GM12878 (cell line): Measurements from ENCODE around the gene CLIC5. TPM values are rescaled to one million over a fixed set of nuclear protein-coding genes. Genes with fewer than 3 reads are reported as not detected.

Experiments
- ATAC-seq: fragments of 200-7000 bp; cut with Tn5 transposase; 3 replicates; pipeline ENCODE4 v1.9.1; 2020; ENCODE audit warnings: mild to moderate bottlenecking, moderate library complexity
- BruUV-seq: library from RNA; stranded (reverse); fragments of 400-500 nt; replicated peaks from 2 replicates; lab custom pipeline; 2021; lab: Mats Ljungman, UMichigan
- CTCF ChIA-PET: fragments of 300-600 bp; sonication (Branson Sonifier 250); formaldehyde crosslinking; extraction: SDS; loops from one replicate; lab custom pipeline; 2021; ENCODE audit warnings: inconsistent platforms; lab: Yijun Ruan, JAX
- POLR2A ChIA-PET: fragments of 350-600 bp; formaldehyde crosslinking; extraction: SDS; loops from one replicate; lab custom pipeline; 2021; ENCODE audit warnings: inconsistent platforms; lab: Charles Lee
- RAD21 ChIA-PET: fragments of 300-600 bp; sonication (Branson Sonifier 250); formaldehyde crosslinking; loops from one replicate; lab custom pipeline; 2023; ENCODE audit warnings: antibody characterized with exemption; ENCODE audit not compliant: unreplicated experiment; lab: Charles Lee
- SMC1A ChIA-PET: fragments of 300-600 bp; sonication (Branson Sonifier 250); formaldehyde crosslinking; loops from one replicate; lab custom pipeline; 2023; ENCODE audit not compliant: unreplicated experiment, uncharacterized antibody; lab: Charles Lee
- DNase-seq: peaks from one replicate; pipeline ENCODE4 v3.0.0-alpha.2; 2011; ENCODE audit warnings: low read depth, low spot score
- FAIRE-seq: peaks from 3 replicates; lab custom pipeline; 2011; peaks lifted over from hg19 to GRCh38; lab: Jason Lieb, UNC
- H2AFZ ChIP-seq: 2 replicates; pipeline ENCODE4 v1.6.0; 2011; ENCODE audit warnings: low read depth, low read length, control low read depth; ENCODE audit not compliant: control insufficient read depth
- H3K27ac ChIP-seq: 2 replicates; pipeline ENCODE4 v1.5.1; 2011; ENCODE audit warnings: control low read depth; ENCODE audit not compliant: control insufficient read depth, insufficient read depth
- H3K27me3 ChIP-seq, 2 experiments: replicated peaks in 1 of 2; 2 replicates each; pipeline versions ENCODE4 v1.6.0 to v1.6.1; 2011; ENCODE audit warnings: low read length in 1 of 2; ENCODE audit not compliant: control insufficient read depth in 2 of 2, insufficient read depth in 2 of 2
- H3K36me3 ChIP-seq, 2 experiments: 2 replicates each; pipeline ENCODE4 v1.5.1; 2011; ENCODE audit warnings: low read length in 1 of 2; ENCODE audit not compliant: control insufficient read depth in 2 of 2, insufficient read depth in 2 of 2
- H3K4me1 ChIP-seq: 2 replicates; pipeline ENCODE4 v1.6.1; 2011; ENCODE audit warnings: mild to moderate bottlenecking, low read length, moderate library complexity, mixed read lengths; ENCODE audit not compliant: control insufficient read depth, insufficient read depth
- H3K4me2 ChIP-seq: 2 replicates; pipeline ENCODE4 v1.6.0; 2011; ENCODE audit warnings: control low read depth; ENCODE audit not compliant: control insufficient read depth, insufficient read depth
- H3K4me3 ChIP-seq: fragments of 200-600 bp; sonication (generic); 2 replicates; pipeline ENCODE4 v1.5.1; 2016
- H3K79me2 ChIP-seq: 2 replicates; pipeline ENCODE4 v1.6.0; 2011; ENCODE audit warnings: low read length; ENCODE audit not compliant: control insufficient read depth, insufficient read depth
- H3K9ac ChIP-seq: 2 replicates; pipeline ENCODE4 v1.8.0; 2011; ENCODE audit warnings: low read length, control low read depth, mixed read lengths; ENCODE audit not compliant: control insufficient read depth, insufficient read depth
- H3K9me3 ChIP-seq: replicated peaks from 3 replicates; pipeline ENCODE4 v1.5.1; 2011; ENCODE audit warnings: mild to moderate bottlenecking, low read length; ENCODE audit not compliant: control insufficient read depth, insufficient read depth
- H4K20me1 ChIP-seq: 2 replicates; pipeline ENCODE4 v1.6.0; 2011; ENCODE audit not compliant: control insufficient read depth, insufficient read depth
- DPF2 ChIP-seq: fragments of 450-650 bp; IDR thresholded peaks from 2 replicates; pipeline ENCODE4 v1.6.1; 2017; ENCODE audit warnings: mild to moderate bottlenecking
- SIX5 ChIP-seq: IDR thresholded peaks from 2 replicates; pipeline ENCODE4 v1.6.1; 2011; ENCODE audit warnings: mild to moderate bottlenecking, low read depth, low read length, moderate library complexity; ENCODE audit not compliant: severe bottlenecking
- WGBS: methylation state at CpG from one replicate; pipeline ENCODE4 v1.1.6; 2016; ENCODE audit warnings: low lambda C conversion rate; ENCODE audit not compliant: insufficient replicate concordance, insufficient coverage; ENCODE audit errors: missing lambda C conversion rate; 5-methylcytosine and 5-hydroxymethylcytosine counted together
- in situ Hi-C: fragments of 300-500 bp; cut with MboI; formaldehyde crosslinking; loops from 9 replicates; pipeline ENCODE4 v1.14.3; 2018; ENCODE audit warnings: mixed read lengths
- intact Hi-C: fragments of 100-400 bp; cut with micrococcal nuclease; formaldehyde crosslinking; loops from one replicate; pipeline ENCODE4 v1.14.2; 2022; ENCODE audit not compliant: unreplicated experiment
- polyA plus RNA-seq, 11 experiments: library from polyadenylated mRNA; depleted of rRNA in 4 of 11; unstranded in 6 of 11; stranded (reverse) in 5 of 11; fragments of >200 nt; fragmentation: Nextera tagmentation in 4 of 11; fragmentation: Illumina TruSeq in 1 of 11; extraction: Ambion mirVana in 4 of 11; extraction: Trizol in 1 of 11; gene quantifications; 1 replicate in 1 of 11; 2 replicates in 10 of 11; pipeline versions ENCODE4 v1.2.1 to v1.2.3, GENCODE V29; 2011 to 2016; ENCODE audit warnings: inconsistent platforms in 2 of 11, missing spikeins in 2 of 11, low read depth in 1 of 11
- total RNA-seq, 4 experiments: library from RNA; depleted of rRNA in 3 of 4; stranded (reverse); fragments of >200 nt in 3 of 4; fragmentation: Illumina TruSeq in 1 of 4; extraction: Trizol in 1 of 4; gene quantifications; 2 replicates each; pipeline versions ENCODE4 v1.2.1 to v1.2.3, GENCODE V29; 2013 to 2021
- TF ChIP-seq, protein P1 (sequence below): fragments of 450-650 bp; IDR thresholded peaks from 2 replicates; pipeline ENCODE4 v1.6.1; 2017; ENCODE audit warnings: mild to moderate bottlenecking, moderate library complexity
- TF ChIP-seq, protein P2 (sequence below), 3 experiments: IDR thresholded peaks in 2 of 3; conservative IDR thresholded peaks in 1 of 3; 2 replicates each; pipeline ENCODE4 v1.5.1; 2011; ENCODE audit warnings: low read depth in 3 of 3, low read length in 3 of 3, mild to moderate bottlenecking in 3 of 3, control low read depth in 2 of 3, moderate library complexity in 2 of 3, inconsistent platforms in 1 of 3, mixed read lengths in 1 of 3; ENCODE audit not compliant: control insufficient read depth in 2 of 3, insufficient read depth in 1 of 3; ENCODE audit errors: extremely low read depth in 1 of 3

The CLIC5 gene
- total and polyA plus RNA-seq, 10 of the 15 experiments (the other 5 are each of a cell fraction or from before 2014, with no cell fraction given), result 0.01 to 0.08 (median 0.02) TPM; not detected in 7

- TF ChIP-seq, protein P1, sequence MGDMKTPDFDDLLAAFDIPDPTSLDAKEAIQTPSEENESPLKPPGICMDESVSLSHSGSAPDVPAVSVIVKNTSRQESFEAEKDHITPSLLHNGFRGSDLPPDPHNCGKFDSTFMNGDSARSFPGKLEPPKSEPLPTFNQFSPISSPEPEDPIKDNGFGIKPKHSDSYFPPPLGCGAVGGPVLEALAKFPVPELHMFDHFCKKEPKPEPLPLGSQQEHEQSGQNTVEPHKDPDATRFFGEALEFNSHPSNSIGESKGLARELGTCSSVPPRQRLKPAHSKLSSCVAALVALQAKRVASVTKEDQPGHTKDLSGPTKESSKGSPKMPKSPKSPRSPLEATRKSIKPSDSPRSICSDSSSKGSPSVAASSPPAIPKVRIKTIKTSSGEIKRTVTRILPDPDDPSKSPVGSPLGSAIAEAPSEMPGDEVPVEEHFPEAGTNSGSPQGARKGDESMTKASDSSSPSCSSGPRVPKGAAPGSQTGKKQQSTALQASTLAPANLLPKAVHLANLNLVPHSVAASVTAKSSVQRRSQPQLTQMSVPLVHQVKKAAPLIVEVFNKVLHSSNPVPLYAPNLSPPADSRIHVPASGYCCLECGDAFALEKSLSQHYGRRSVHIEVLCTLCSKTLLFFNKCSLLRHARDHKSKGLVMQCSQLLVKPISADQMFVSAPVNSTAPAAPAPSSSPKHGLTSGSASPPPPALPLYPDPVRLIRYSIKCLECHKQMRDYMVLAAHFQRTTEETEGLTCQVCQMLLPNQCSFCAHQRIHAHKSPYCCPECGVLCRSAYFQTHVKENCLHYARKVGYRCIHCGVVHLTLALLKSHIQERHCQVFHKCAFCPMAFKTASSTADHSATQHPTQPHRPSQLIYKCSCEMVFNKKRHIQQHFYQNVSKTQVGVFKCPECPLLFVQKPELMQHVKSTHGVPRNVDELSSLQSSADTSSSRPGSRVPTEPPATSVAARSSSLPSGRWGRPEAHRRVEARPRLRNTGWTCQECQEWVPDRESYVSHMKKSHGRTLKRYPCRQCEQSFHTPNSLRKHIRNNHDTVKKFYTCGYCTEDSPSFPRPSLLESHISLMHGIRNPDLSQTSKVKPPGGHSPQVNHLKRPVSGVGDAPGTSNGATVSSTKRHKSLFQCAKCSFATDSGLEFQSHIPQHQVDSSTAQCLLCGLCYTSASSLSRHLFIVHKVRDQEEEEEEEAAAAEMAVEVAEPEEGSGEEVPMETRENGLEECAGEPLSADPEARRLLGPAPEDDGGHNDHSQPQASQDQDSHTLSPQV, result no peak
- no peak for TF ChIP-seq DPF2
Observed at GRCh38 chr6:45946887-45947286, 68.8 kb downstream of the CLIC5 start (continued).

- H3K4me2 ChIP-seq, result no peak overlapping the region
- no peak overlapping the region for H3K27ac ChIP-seq
- no peak for DNase-seq
- no peak overlapping the region for H2AFZ ChIP-seq
- H3K9ac ChIP-seq, result no peak overlapping the region
- H3K9me3 ChIP-seq, result no peaks in the 10 kb centered on the region
- H3K4me1 ChIP-seq, result no peaks in the 10 kb centered on the region
- ChIA-PET POLR2A (no interaction called here), CTCF (interaction anchor here (0.6 to 1.9 kb wide), 2 partner anchors 16 to 1349 kb away, joined by 3 to 6 read pairs; no protein-coding TSS in a partner anchor), SMC1A (no interaction called here), RAD21 (no interaction called here)
- H3K79me2 ChIP-seq, result no peaks in the 10 kb centered on the region
- peak; percentile 78 for ATAC-seq
- TF ChIP-seq, protein P2, sequence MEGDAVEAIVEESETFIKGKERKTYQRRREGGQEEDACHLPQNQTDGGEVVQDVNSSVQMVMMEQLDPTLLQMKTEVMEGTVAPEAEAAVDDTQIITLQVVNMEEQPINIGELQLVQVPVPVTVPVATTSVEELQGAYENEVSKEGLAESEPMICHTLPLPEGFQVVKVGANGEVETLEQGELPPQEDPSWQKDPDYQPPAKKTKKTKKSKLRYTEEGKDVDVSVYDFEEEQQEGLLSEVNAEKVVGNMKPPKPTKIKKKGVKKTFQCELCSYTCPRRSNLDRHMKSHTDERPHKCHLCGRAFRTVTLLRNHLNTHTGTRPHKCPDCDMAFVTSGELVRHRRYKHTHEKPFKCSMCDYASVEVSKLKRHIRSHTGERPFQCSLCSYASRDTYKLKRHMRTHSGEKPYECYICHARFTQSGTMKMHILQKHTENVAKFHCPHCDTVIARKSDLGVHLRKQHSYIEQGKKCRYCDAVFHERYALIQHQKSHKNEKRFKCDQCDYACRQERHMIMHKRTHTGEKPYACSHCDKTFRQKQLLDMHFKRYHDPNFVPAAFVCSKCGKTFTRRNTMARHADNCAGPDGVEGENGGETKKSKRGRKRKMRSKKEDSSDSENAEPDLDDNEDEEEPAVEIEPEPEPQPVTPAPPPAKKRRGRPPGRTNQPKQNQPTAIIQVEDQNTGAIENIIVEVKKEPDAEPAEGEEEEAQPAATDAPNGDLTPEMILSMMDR (IDR thresholded peaks at IDR 0.05 in 2 of 3, conservative IDR thresholded peaks at IDR 0.05 in 1 of 3; ENCODE audit: control insufficient read depth in 2 of 3, extremely low read depth in 1 of 3, insufficient read depth in 1 of 3, low read depth in 3 of 3, low read length in 3 of 3), result peak; percentile 17 to 35 (median 18); a peak in 1 of 6 replicates
- no peak for TF ChIP-seq SIX5
- in situ Hi-C loops (no loop called here), intact Hi-C loops (no loop called here)
- no peaks in the 10 kb centered on the region for H4K20me1 ChIP-seq
- no peak overlapping the region for H3K4me3 ChIP-seq
- no TSS peak for BruUV-seq
- H3K27me3 ChIP-seq, result peaks cover 0 to under 1% of the 10 kb centered on the region in 2 experiments; a peak in 1 of 4 replicates
- no peak for FAIRE-seq
- WGBS, result 56% methylated on average over 3 of the region's 3 CpGs
- no peaks in the 10 kb centered on the region for H3K36me3 ChIP-seq
Observed at GRCh38 chr6:45946352-45946751, 69.3 kb downstream of the CLIC5 start.
